PC-3 (cell line): Measurements from ENCODE around the gene DCDC1. TPM values are rescaled to one million over a fixed set of nuclear protein-coding genes. Genes with fewer than 3 reads are reported as not detected.

Experiments
- ATAC-seq: fragments of 200-7000 bp; cut with Tn5 transposase; 2 replicates; pipeline ENCODE4 v1.9.1; 2020; ENCODE audit warnings: mild to moderate bottlenecking, moderate library complexity
- BruUV-seq: library from RNA; stranded (reverse); fragments of 400-500 nt; replicated peaks from 2 replicates; lab custom pipeline; 2021; lab: Mats Ljungman, UMichigan
- CTCF ChIA-PET: fragments of 300-600 bp; sonication (Branson Sonifier 250); formaldehyde crosslinking; loops from one replicate; lab custom pipeline; 2022; ENCODE audit warnings: antibody characterized with exemption; lab: Charles Lee
- POLR2A ChIA-PET: fragments of 300-600 bp; sonication (Branson Sonifier 250); formaldehyde crosslinking; loops from one replicate; lab custom pipeline; 2022; ENCODE audit warnings: antibody characterized with exemption; ENCODE audit not compliant: unreplicated experiment; lab: Charles Lee
- DNase-seq: peaks from one replicate; pipeline ENCODE4 v3.0.0-alpha.2; 2015
- H2AFZ ChIP-seq: fragments of 300-600 bp; sonication (generic); 2 replicates; pipeline ENCODE4 v1.6.0; 2016; ENCODE audit warnings: antibody characterized with exemption, low read length
- H3F3A ChIP-seq: fragments of 300-600 bp; sonication (generic); one replicate; pipeline ENCODE4 v1.6.0; 2017; ENCODE audit warnings: antibody characterized with exemption, low read length, control low read depth, mild to moderate bottlenecking; ENCODE audit not compliant: unreplicated experiment
- H3K27ac ChIP-seq: fragments of 300-600 bp; sonication (generic); 2 replicates; pipeline ENCODE4 v1.5.1; 2016; ENCODE audit warnings: mild to moderate bottlenecking, low read length
- H3K27me3 ChIP-seq: fragments of 300-600 bp; sonication (generic); 2 replicates; pipeline ENCODE4 v1.6.1; 2016; ENCODE audit warnings: low read length, mixed read lengths
- H3K36me3 ChIP-seq: fragments of 300-600 bp; sonication (generic); 2 replicates; pipeline ENCODE4 v1.6.1; 2016; ENCODE audit warnings: low read depth, mixed run types, low read length, mixed read lengths
- H3K4me1 ChIP-seq: fragments of 300-600 bp; sonication (generic); 2 replicates; pipeline ENCODE4 v1.5.1; 2016; ENCODE audit warnings: low read length; ENCODE audit not compliant: insufficient read depth
- H3K4me2 ChIP-seq: fragments of 300-600 bp; sonication (generic); 2 replicates; pipeline ENCODE4 v1.6.0; 2016; ENCODE audit warnings: low read length
- H3K4me3 ChIP-seq: fragments of 300-600 bp; sonication (generic); 2 replicates; pipeline ENCODE4 v1.5.1; 2016; ENCODE audit warnings: mild to moderate bottlenecking, low read length, mixed read lengths
- H3K79me2 ChIP-seq: fragments of 300-600 bp; sonication (generic); 2 replicates; pipeline ENCODE4 v1.6.1; 2017; ENCODE audit warnings: low read length, mixed read lengths
- H3K9ac ChIP-seq: fragments of 300-600 bp; sonication (generic); 2 replicates; pipeline ENCODE4 v1.6.0; 2016; ENCODE audit warnings: mild to moderate bottlenecking, low read length
- H3K9me2 ChIP-seq: fragments of 300-600 bp; sonication (generic); replicated peaks from 2 replicates; pipeline ENCODE4 v1.6.1; 2016; ENCODE audit warnings: mixed run types, low read length, mixed read lengths
- H3K9me3 ChIP-seq: fragments of 300-600 bp; sonication (generic); 2 replicates; pipeline ENCODE4 v1.6.1; 2016; ENCODE audit warnings: low read length, mixed read lengths
- H4K20me1 ChIP-seq: fragments of 300-600 bp; sonication (generic); 2 replicates; pipeline ENCODE4 v1.6.1; 2016; ENCODE audit warnings: low read length, mixed read lengths
- CTCF ChIP-seq: fragments of 300-600 bp; sonication (generic); conservative IDR thresholded peaks from 2 replicates; pipeline ENCODE4 v1.5.1; 2017; ENCODE audit warnings: antibody characterized with exemption, low read depth, mild to moderate bottlenecking, low read length
- EZH2 ChIP-seq: fragments of 300-600 bp; sonication (generic); IDR thresholded peaks from one replicate; pipeline ENCODE4 v1.6.1; 2017; ENCODE audit warnings: antibody characterized with exemption, mild to moderate bottlenecking, low read length; ENCODE audit not compliant: unreplicated experiment
- EZH2phosphoT487 ChIP-seq: fragments of 300-600 bp; sonication (generic); IDR thresholded peaks from 2 replicates; pipeline ENCODE4 v1.6.1; 2018; ENCODE audit warnings: mild to moderate bottlenecking, antibody characterized with exemption, low read length, borderline replicate concordance
- intact Hi-C: fragments of 100-400 bp; cut with micrococcal nuclease; formaldehyde crosslinking; loops from 2 replicates; pipeline ENCODE4 v1.9.0; 2023
- total RNA-seq: library from RNA; depleted of rRNA; stranded (reverse); fragments of >200 nt; gene quantifications from 2 replicates; pipeline ENCODE4 v1.2.3, GENCODE V29; 2014

Gene DCDC1
- total RNA-seq, 1 experiment from 2014 or later = not detected

DNA sequence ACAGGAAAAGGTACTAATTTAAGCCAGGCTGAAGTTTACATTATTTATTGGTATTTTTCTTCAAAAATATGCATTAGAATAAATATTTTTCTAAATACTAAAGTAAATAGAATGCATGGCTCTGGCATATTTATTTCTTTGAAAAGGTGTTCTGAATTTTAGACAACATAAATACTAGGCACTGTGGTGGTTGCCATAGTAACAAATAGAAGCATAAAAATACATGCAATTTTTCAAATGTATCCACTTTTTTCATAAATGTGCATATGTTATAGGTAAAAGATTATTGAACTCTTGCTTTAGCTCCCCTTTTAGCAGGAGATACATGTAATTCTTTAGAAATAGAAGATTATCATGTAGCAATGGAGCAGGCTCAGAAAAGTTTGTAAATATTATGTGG lies 18.4 kb downstream of the DCDC1 start:
- Histone ChIP-seq H3K79me2 (no peaks in the 10 kb centered on the region), H3F3A (no peaks in the 10 kb centered on the region), H3K4me2 (no peak overlapping the region), H3K27me3 (0 out of 2 replicates have a peak, but pooled peaks cover 6% of the 10 kb centered on the region), H3K36me3 (no peaks in the 10 kb centered on the region), H3K27ac (no peak overlapping the region), H3K4me3 (no peak overlapping the region), H3K9ac (no peak overlapping the region), H2AFZ (no peak overlapping the region), H3K9me3 (no peaks in the 10 kb centered on the region), H4K20me1 (no peaks in the 10 kb centered on the region), H3K9me2 (no peaks in the 10 kb centered on the region), H3K4me1 (no peaks in the 10 kb centered on the region)
- no peak for DNase-seq
- no TSS peak for BruUV-seq
- no peak for ATAC-seq
- intact Hi-C loops = no loop called here
- TF ChIP-seq EZH2 (no peak), CTCF (no peak), EZH2phosphoT487 (no peak)
- POLR2A ChIA-PET = no interaction called here
- CTCF ChIA-PET = no interaction called here

DNA sequence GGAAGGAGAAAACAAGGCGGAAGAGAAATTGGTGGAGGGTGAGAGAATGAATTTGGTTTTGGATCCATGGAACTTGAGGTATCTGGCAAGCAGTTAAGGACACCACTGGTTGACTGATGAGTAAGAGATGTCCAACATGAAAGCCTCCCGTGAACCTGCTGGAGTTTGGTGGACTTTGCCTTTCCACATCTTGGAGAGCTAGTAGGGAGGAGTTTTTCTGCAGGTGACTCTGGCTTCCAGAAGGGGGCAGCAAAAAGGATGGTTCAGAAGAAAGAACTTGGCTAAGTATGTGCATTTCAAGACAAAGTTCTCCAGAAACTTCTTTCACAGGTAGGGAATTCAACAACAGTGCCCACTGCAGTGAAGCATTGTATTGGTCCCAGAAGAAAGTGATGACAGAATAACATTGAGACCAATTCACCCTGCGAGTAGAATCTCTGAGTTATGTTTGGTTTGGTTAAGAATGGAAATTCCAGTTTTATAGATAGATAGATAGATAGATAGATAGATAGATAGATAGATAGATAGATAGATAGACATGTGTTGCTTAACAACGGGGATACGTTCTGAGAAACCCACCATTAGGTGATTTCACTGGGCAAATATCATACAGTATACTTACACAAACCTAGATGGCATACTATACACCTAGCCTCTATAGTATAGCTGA lies 28.5 kb downstream of the DCDC1 start:
- ATAC-seq (no peak; the same call in 1 of the 2 replicates), DNase-seq (peak; percentile 50)
- H3K9me2 ChIP-seq = no peaks in the 10 kb centered on the region
- no peaks in the 10 kb centered on the region for H3K9me3 ChIP-seq
- H4K20me1 ChIP-seq = no peaks in the 10 kb centered on the region
- no peak overlapping the region for H3K4me2 ChIP-seq
- no peak overlapping the region for H3K27ac ChIP-seq
- peaks cover 19% of the 10 kb centered on the region; the same call in 1 of the 2 replicates for H3K27me3 ChIP-seq
- no peak overlapping the region for H3K4me3 ChIP-seq
- ChIA-PET CTCF (interaction anchor here (0.6 kb wide), 2 partner anchors 37 to 633 kb away, joined by 5 to 8 read pairs; no protein-coding TSS in a partner anchor), POLR2A (no interaction called here)
- intact Hi-C loops = no loop called here
- no peak overlapping the region for H2AFZ ChIP-seq
- TF ChIP-seq EZH2phosphoT487 = no peak
- peak; percentile 70 for TF ChIP-seq CTCF
- no peak for TF ChIP-seq EZH2
- no peaks in the 10 kb centered on the region for H3K36me3 ChIP-seq
- H3K9ac ChIP-seq = no peak overlapping the region
- no peaks in the 10 kb centered on the region for H3K4me1 ChIP-seq
- BruUV-seq = no TSS peak
- no peaks in the 10 kb centered on the region for H3K79me2 ChIP-seq
- H3F3A ChIP-seq = no peaks in the 10 kb centered on the region

DNA sequence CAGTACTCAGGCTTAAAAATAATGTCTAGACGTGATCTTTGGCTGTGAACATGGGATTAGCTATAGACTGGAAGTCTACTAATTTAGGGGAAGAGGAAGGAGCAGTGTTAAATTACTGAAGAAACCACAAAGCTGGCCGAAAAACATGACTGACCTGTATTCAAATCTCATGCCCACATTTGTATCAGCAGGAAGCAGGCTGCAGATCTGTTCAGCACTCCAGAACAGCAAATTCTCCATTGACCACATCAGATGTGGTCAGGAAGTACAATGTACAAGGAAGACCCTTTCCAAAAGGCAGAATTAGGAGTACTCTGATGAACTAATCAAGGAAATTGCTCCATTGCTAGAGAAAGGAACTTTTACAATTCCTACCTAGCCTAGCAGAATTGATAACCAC lies 31.7 kb downstream of the DCDC1 start:
- ChIA-PET POLR2A (no interaction called here), CTCF (no interaction called here)
- Histone ChIP-seq H3K36me3 (no peaks in the 10 kb centered on the region), H2AFZ (no peak overlapping the region), H3K27ac (no peak overlapping the region), H3K4me2 (no peak overlapping the region), H4K20me1 (no peaks in the 10 kb centered on the region), H3K9me3 (no peaks in the 10 kb centered on the region), H3K27me3 (peaks cover 17% of the 10 kb centered on the region; the same call in 1 of the 2 replicates), H3K4me3 (no peak overlapping the region), H3K9ac (no peak overlapping the region), H3K4me1 (no peaks in the 10 kb centered on the region), H3F3A (no peaks in the 10 kb centered on the region), H3K79me2 (no peaks in the 10 kb centered on the region), H3K9me2 (no peaks in the 10 kb centered on the region)
- DNase-seq (no peak), ATAC-seq (no peak)
- no TSS peak for BruUV-seq
- intact Hi-C loops = no loop called here
- TF ChIP-seq EZH2phosphoT487 = no peak
- TF ChIP-seq CTCF = no peak
- no peak for TF ChIP-seq EZH2
